Hepatocyte (in vitro differentiated cells): ENCODE results near the gene CD164L2. TPM values are rescaled to one million over a fixed set of nuclear protein-coding genes. Genes with fewer than 3 reads are reported as not detected.

Source experiments
- DNase-seq: peaks from one replicate; pipeline ENCODE4 v3.0.0-alpha.2; 2016; ENCODE audit warnings: low spot score
- H2AFZ ChIP-seq: fragments of 200-600 bp; sonication (generic); 2 replicates; pipeline ENCODE4 v1.6.0; 2016; ENCODE audit warnings: antibody characterized with exemption, mild to moderate bottlenecking
- H3K27ac ChIP-seq: fragments of 200-600 bp; sonication (generic); 2 replicates; pipeline ENCODE4 v1.5.1; 2016; ENCODE audit warnings: mild to moderate bottlenecking
- H3K27me3 ChIP-seq: fragments of 200-600 bp; sonication (generic); 2 replicates; pipeline ENCODE4 v1.6.1; 2016
- H3K36me3 ChIP-seq: fragments of 200-600 bp; sonication (generic); replicated peaks from 2 replicates; pipeline ENCODE4 v1.5.1; 2016; ENCODE audit warnings: low read depth; ENCODE audit not compliant: insufficient read depth
- H3K4me1 ChIP-seq: fragments of 200-600 bp; sonication (generic); 2 replicates; pipeline ENCODE4 v1.5.1; 2016; ENCODE audit warnings: mild to moderate bottlenecking, moderate library complexity; ENCODE audit not compliant: insufficient read depth
- H3K4me2 ChIP-seq: fragments of 200-600 bp; sonication (generic); 2 replicates; pipeline ENCODE4 v1.6.0; 2016
- H3K4me3 ChIP-seq: fragments of 200-600 bp; sonication (generic); 2 replicates; pipeline ENCODE4 v1.5.1; 2016; ENCODE audit warnings: mild to moderate bottlenecking
- H3K79me2 ChIP-seq: fragments of 200-600 bp; sonication (generic); 2 replicates; pipeline ENCODE4 v1.6.0; 2017; ENCODE audit warnings: mild to moderate bottlenecking
- H3K9me2 ChIP-seq: fragments of 200-600 bp; sonication (generic); replicated peaks from 2 replicates; pipeline ENCODE4 v1.6.0; 2017; ENCODE audit warnings: mild to moderate bottlenecking; ENCODE audit not compliant: insufficient read depth
- H3K9me3 ChIP-seq: fragments of 200-600 bp; sonication (generic); 2 replicates; pipeline ENCODE4 v1.5.1; 2016; ENCODE audit warnings: low read depth, mild to moderate bottlenecking
- H4K20me1 ChIP-seq: fragments of 200-600 bp; sonication (generic); 2 replicates; pipeline ENCODE4 v1.6.0; 2016; ENCODE audit warnings: mild to moderate bottlenecking; ENCODE audit not compliant: insufficient read depth, poor library complexity, severe bottlenecking
- CTCF ChIP-seq: fragments of 200-600 bp; sonication (generic); IDR thresholded peaks from 2 replicates; pipeline ENCODE4 v1.5.1; 2016; ENCODE audit warnings: antibody characterized with exemption, mild to moderate bottlenecking; ENCODE audit not compliant: poor library complexity
- EZH2 ChIP-seq: fragments of 200-600 bp; sonication (generic); IDR thresholded peaks from 2 replicates; pipeline ENCODE4 v1.6.1; 2016; ENCODE audit warnings: antibody characterized with exemption, mild to moderate bottlenecking, borderline replicate concordance
- EZH2phosphoT487 ChIP-seq: fragments of 200-600 bp; sonication (generic); IDR thresholded peaks from one replicate; pipeline ENCODE4 v1.6.1; 2018; ENCODE audit warnings: antibody characterized with exemption, mild to moderate bottlenecking, low read depth, moderate library complexity; ENCODE audit not compliant: unreplicated experiment, severe bottlenecking
- WGBS: methylation state at CpG from one replicate; pipeline ENCODE4 v1.1.6; 2016; ENCODE audit warnings: low lambda C conversion rate; ENCODE audit errors: missing lambda C conversion rate; 5-methylcytosine and 5-hydroxymethylcytosine counted together
- polyA plus RNA-seq: library from polyadenylated mRNA; unstranded; fragments of >200 nt; fragmentation: Nextera tagmentation; extraction: Ambion mirVana; gene quantifications from 2 replicates; pipeline ENCODE4 v1.2.1, GENCODE V29; 2016
- total RNA-seq: library from RNA; depleted of rRNA; stranded (reverse); fragments of >200 nt; gene quantifications from 2 replicates; pipeline ENCODE4 v1.2.3, GENCODE V29; 2014

CD164L2 gene
- total and polyA plus RNA-seq, 2 experiments from 2014 or later: 0.19 TPM; not detected in 1

- Histone ChIP-seq H3K27me3 (no peaks in the 10 kb centered on the region), H3K4me2 (peak overlapping the region; percentile 19), H4K20me1 (no peaks in the 10 kb centered on the region), H3K4me1 (peaks cover 24% of the 10 kb centered on the region), H3K36me3 (no peaks in the 10 kb centered on the region), H2AFZ (peak overlapping the region; percentile 14), H3K9me3 (no peaks in the 10 kb centered on the region), H3K4me3 (no peak overlapping the region), H3K9me2 (no peaks in the 10 kb centered on the region), H3K27ac (peak overlapping the region; percentile 96), H3K79me2 (peaks cover 52% of the 10 kb centered on the region)
- 19% methylated on average over 14 of the region's 14 CpGs for WGBS
- TF ChIP-seq EZH2phosphoT487: no peak
- TF ChIP-seq EZH2: no peak
- no peak for TF ChIP-seq CTCF
- peak; percentile 92 for DNase-seq
Observed at GRCh38 chr1:27418326-27419185, 35.4 kb upstream of the CD164L2 start.

GRCh38 chr1:27417713-27418112 is 34.6 kb upstream of the CD164L2 start:
- H3K27ac ChIP-seq: peak overlapping the region; percentile 96
- no peaks in the 10 kb centered on the region for H3K36me3 ChIP-seq
- no peak for DNase-seq
- no peak overlapping the region for H3K4me3 ChIP-seq
- H3K9me3 ChIP-seq: no peaks in the 10 kb centered on the region
- no peaks in the 10 kb centered on the region for H4K20me1 ChIP-seq
- peak overlapping the region; percentile 19 for H3K4me2 ChIP-seq
- no peak for TF ChIP-seq EZH2phosphoT487
- no peak for TF ChIP-seq EZH2
- no peak for TF ChIP-seq CTCF
- WGBS: 95% methylated on average over 3 of the region's 3 CpGs
- H2AFZ ChIP-seq: peak overlapping the region; percentile 14
- H3K4me1 ChIP-seq: peaks cover 24% of the 10 kb centered on the region
- no peaks in the 10 kb centered on the region for H3K27me3 ChIP-seq
- H3K9me2 ChIP-seq: no peaks in the 10 kb centered on the region
- H3K79me2 ChIP-seq: peaks cover 45% of the 10 kb centered on the region

- peak overlapping the region; percentile 96 for H3K27ac ChIP-seq
- no peaks in the 10 kb centered on the region for H3K36me3 ChIP-seq
- peak; percentile 66 for DNase-seq
Observed at GRCh38 chr1:27416387-27417111, 33.4 kb upstream of the CD164L2 start.

More at GRCh38 chr1:27416387-27417111, 33.4 kb upstream of the CD164L2 start:
- no peak overlapping the region for H3K4me3 ChIP-seq
- no peak overlapping the region for H2AFZ ChIP-seq
- H3K9me3 ChIP-seq: no peaks in the 10 kb centered on the region
- peak; percentile 52 for TF ChIP-seq CTCF
- no peak for TF ChIP-seq EZH2phosphoT487
- TF ChIP-seq EZH2: no peak
- H3K27me3 ChIP-seq: no peaks in the 10 kb centered on the region
- H3K4me1 ChIP-seq: peaks cover 24% of the 10 kb centered on the region
- WGBS: 91% methylated on average over 3 of the region's 3 CpGs
- peaks cover 39% of the 10 kb centered on the region for H3K79me2 ChIP-seq
- H3K4me2 ChIP-seq: no peak overlapping the region
- H4K20me1 ChIP-seq: no peaks in the 10 kb centered on the region
- no peaks in the 10 kb centered on the region for H3K9me2 ChIP-seq
